M059J (cell line): ENCODE results near the gene NKIRAS1. TPM values are rescaled to one million over a fixed set of nuclear protein-coding genes. Genes with fewer than 3 reads are reported as not detected.
"Not testable (repeated sequence)": the region's sequence is repeated elsewhere in the genome, so short reads cannot be mapped to it uniquely, and the experiment has no call there.

ENCODE experiments used
- DNase-seq: peaks from one replicate; pipeline ENCODE4 v3.0.0-alpha.2; 2012; ENCODE audit warnings: low read depth
- total RNA-seq: library from RNA; depleted of rRNA; stranded (reverse); fragments of >200 nt; shearing (Covaris generic); gene quantifications from 2 replicates; pipeline ENCODE4 v1.2.3, GENCODE V29; 2014

NKIRAS1 gene
- total RNA-seq, 1 experiment from 2014 or later = 11.9 TPM

- DNase-seq = no peak
Observed at GRCh38 chr3:23904545-23904944, 12.2 kb downstream of the NKIRAS1 start.

GRCh38 chr3:23900744-23901143, 16.0 kb downstream of the NKIRAS1 start:
- no peak for DNase-seq

- no peak for DNase-seq
Observed at GRCh38 chr3:23895181-23895580, 21.6 kb downstream of the NKIRAS1 start.

- DNase-seq = no peak
Observed at GRCh38 chr3:23894254-23895061, 22.3 kb downstream of the NKIRAS1 start.

- no peak for DNase-seq
Observed at GRCh38 chr3:23889950-23890349, 26.8 kb downstream of the NKIRAS1 start.

GRCh38 chr3:23889386-23889785, 27.4 kb downstream of the NKIRAS1 start:
- DNase-seq = no peak

- DNase-seq = peak; percentile 19
Observed at GRCh38 chr3:23888617-23889228, 28.1 kb downstream of the NKIRAS1 start.

- no peak for DNase-seq
Observed at GRCh38 chr3:23886311-23886710, 30.5 kb downstream of the NKIRAS1 start.

GRCh38 chr3:23885210-23885609, 31.6 kb downstream of the NKIRAS1 start:
- DNase-seq = no peak

GRCh38 chr3:23884481-23884880, 32.3 kb downstream of the NKIRAS1 start:
- no peak for DNase-seq

GRCh38 chr3:23882487-23882918, 34.3 kb downstream of the NKIRAS1 start:
- no peak for DNase-seq

GRCh38 chr3:23881993-23882392, 34.8 kb downstream of the NKIRAS1 start:
- DNase-seq = not testable (repeated sequence)

GRCh38 chr3:23880703-23881339, 36.0 kb downstream of the NKIRAS1 start:
- DNase-seq = no peak

GRCh38 chr3:23879485-23879884, 37.3 kb downstream of the NKIRAS1 start:
- DNase-seq = no peak

GRCh38 chr3:23877329-23877980, 39.3 kb downstream of the NKIRAS1 start:
- DNase-seq = peak; percentile 72

- no peak for DNase-seq
Observed at GRCh38 chr3:23876923-23877322, 39.9 kb downstream of the NKIRAS1 start.

- no peak for DNase-seq
Observed at GRCh38 chr3:23875113-23875725, 41.6 kb downstream of the NKIRAS1 start.

GRCh38 chr3:23874359-23875112, 42.3 kb downstream of the NKIRAS1 start:
- no peak for DNase-seq

GRCh38 chr3:23873941-23874340, 42.8 kb downstream of the NKIRAS1 start:
- no peak for DNase-seq

- DNase-seq = no peak
Observed at GRCh38 chr3:23872330-23872729, 44.5 kb downstream of the NKIRAS1 start.

- not testable (repeated sequence) for DNase-seq
Observed at GRCh38 chr3:23871361-23871760, 45.4 kb downstream of the NKIRAS1 start.
